Measurements from ENCODE around the gene DNAH8.

DNAH8 gene

GRCh38 chr6:38808039-38808438, 92.9 kb downstream of the DNAH8 start:
- CTCF ChIA-PET = no interaction called here
- TF ChIP-seq CTCF (IDR thresholded peaks at IDR 0.05; ENCODE audit: control extremely low read depth, extremely low read depth, low read depth, missing control alignments) = no peak
- DNase-seq (ENCODE audit: extremely low spot score) = no peak
- POLR2A ChIA-PET = no interaction called here

- ChIA-PET CTCF (interaction anchor here (0.8 kb wide), 1 partner anchor 19 kb away, joined by 3 read pairs; no protein-coding TSS in a partner anchor), POLR2A (no interaction called here)
- no peak for TF ChIP-seq CTCF (IDR thresholded peaks at IDR 0.05; ENCODE audit: control extremely low read depth, extremely low read depth, low read depth, missing control alignments)
- no peak for DNase-seq (ENCODE audit: extremely low spot score)
Measured at GRCh38 chr6:38813041-38813823, 98.1 kb downstream of the DNAH8 start.

- ChIA-PET CTCF (no interaction called here), POLR2A (no interaction called here)
- no peak for TF ChIP-seq CTCF (IDR thresholded peaks at IDR 0.05; ENCODE audit: control extremely low read depth, extremely low read depth, low read depth, missing control alignments)
- DNase-seq (ENCODE audit: extremely low spot score) = no peak
Measured at GRCh38 chr6:38814761-38815160, 99.7 kb downstream of the DNAH8 start.

- no peak for TF ChIP-seq CTCF (IDR thresholded peaks at IDR 0.05; ENCODE audit: control extremely low read depth, extremely low read depth, low read depth, missing control alignments)
- CTCF ChIA-PET = no interaction called here
- POLR2A ChIA-PET = no interaction called here
- DNase-seq (ENCODE audit: extremely low spot score) = no peak
Measured at GRCh38 chr6:38815250-38815649, 100.1 kb downstream of the DNAH8 start.

GRCh38 chr6:38818691-38819090, 103.6 kb downstream of the DNAH8 start:
- no peak for DNase-seq (ENCODE audit: extremely low spot score)
- POLR2A ChIA-PET = no interaction called here
- CTCF ChIA-PET = interaction anchor here (1.1 kb wide), 1 partner anchor 12 kb away, joined by 3 read pairs; no protein-coding TSS in a partner anchor
- no peak for TF ChIP-seq CTCF (IDR thresholded peaks at IDR 0.05; ENCODE audit: control extremely low read depth, extremely low read depth, low read depth, missing control alignments)

GRCh38 chr6:38822963-38823362, 107.9 kb downstream of the DNAH8 start:
- POLR2A ChIA-PET = no interaction called here
- no peak for DNase-seq (ENCODE audit: extremely low spot score)
- CTCF ChIA-PET = interaction anchor here (1.8 kb wide), 1 partner anchor 49 kb away, joined by 5 read pairs; no protein-coding TSS in a partner anchor
- no peak for TF ChIP-seq CTCF (IDR thresholded peaks at IDR 0.05; ENCODE audit: control extremely low read depth, extremely low read depth, low read depth, missing control alignments)

Measured in GM10248 (cell line).